Fibroblast of skin of back (primary cell): ENCODE results near the gene SERPINB3.
A peak's percentile ranks its signal among the peaks of the same experiment; 100 is the strongest.
"Not testable (repeated sequence)": the region's sequence is repeated elsewhere in the genome, so short reads cannot be mapped to it uniquely, and the experiment has no call there.

Experiments
- DNase-seq: peaks from one replicate; pipeline ENCODE4 v3.0.0-alpha.2; 2013

Gene SERPINB3

GRCh38 chr18:63646936-63647335 lies 14.8 kb downstream of the SERPINB3 start:
- peak; percentile 31 for DNase-seq

- not testable (repeated sequence) for DNase-seq
These were observed 17.0 kb downstream of the SERPINB3 start for GRCh38 chr18:63644694-63645093.

- not testable (repeated sequence) for DNase-seq
These were observed 17.6 kb downstream of the SERPINB3 start, which contains the start of gene SERPINB4 for GRCh38 chr18:63644142-63644541. Gene SERPINB4, minus strand, starts transcription at chr18:63644256. Its CDS starts 679 bp downstream, at chr18:63643577.

- not testable (repeated sequence) for DNase-seq
These were observed 18.9 kb downstream of the SERPINB3 start for GRCh38 chr18:63642668-63643356.

GRCh38 chr18:63641157-63641680 lies 20.5 kb downstream of the SERPINB3 start:
- not testable (repeated sequence) for DNase-seq

- no peak for DNase-seq
These were observed 24.0 kb downstream of the SERPINB3 start for GRCh38 chr18:63637703-63638102.

GRCh38 chr18:63627819-63628218 lies 33.9 kb downstream of the SERPINB3 start:
- no peak for DNase-seq

GRCh38 chr18:63626431-63626830 lies 35.3 kb downstream of the SERPINB3 start:
- no peak for DNase-seq

GRCh38 chr18:63624863-63625262 lies 36.8 kb downstream of the SERPINB3 start:
- DNase-seq: no peak

- DNase-seq: no peak
These were observed 42.0 kb downstream of the SERPINB3 start for GRCh38 chr18:63619661-63620060.

- no peak for DNase-seq
These were observed 43.8 kb downstream of the SERPINB3 start for GRCh38 chr18:63617915-63618234.

GRCh38 chr18:63617049-63617914 lies 44.4 kb downstream of the SERPINB3 start:
- DNase-seq: no peak

GRCh38 chr18:63613420-63613819 lies 48.3 kb downstream of the SERPINB3 start:
- no peak for DNase-seq

GRCh38 chr18:63606526-63606925 lies 55.2 kb downstream of the SERPINB3 start:
- no peak for DNase-seq
